Panc1 (cell line): ENCODE data around the gene SDK2.

Experiments used
- CTCF ChIP-seq: fragments of 450-650 bp; IDR thresholded peaks from 2 replicates; pipeline ENCODE4 v1.5.1; 2017; ENCODE audit warnings: mild to moderate bottlenecking
- POLR2AphosphoS5 ChIP-seq: IDR thresholded peaks from 2 replicates; pipeline ENCODE4 v1.6.1; 2012; ENCODE audit warnings: mild to moderate bottlenecking, low read depth, low read length, moderate library complexity
- REST ChIP-seq, 2 experiments: IDR thresholded peaks; 2 replicates each; pipeline ENCODE4 v1.6.1; 2011 to 2012; ENCODE audit warnings: low read depth in 2 of 2, control low read depth in 1 of 2, low read length in 1 of 2, mild to moderate bottlenecking in 1 of 2, moderate library complexity in 1 of 2; ENCODE audit not compliant: insufficient read depth in 1 of 2
- SIN3A ChIP-seq: IDR thresholded peaks from 2 replicates; pipeline ENCODE4 v1.6.1; 2012; ENCODE audit warnings: low read depth, mild to moderate bottlenecking, low read length, moderate library complexity, borderline replicate concordance; ENCODE audit not compliant: insufficient read depth

GRCh38 chr17:73309727-73310596 lies 334.3 kb downstream of the SDK2 start:
- TF ChIP-seq POLR2AphosphoS5 (no peak), CTCF (no peak), SIN3A (no peak), REST (IDR thresholded peaks at IDR 0.05; ENCODE audit: insufficient read depth in 1 of 2, low read depth in 2 of 2, low read length in 1 of 2) (no peak)
